GM13976 (cell line): Measurements from ENCODE around the gene NRG3.

Source experiments
- DNase-seq: peaks from one replicate; pipeline ENCODE4 v3.0.0; 2012; ENCODE audit warnings: low spot score
- in situ Hi-C: fragments of 300-500 bp; cut with MboI; formaldehyde crosslinking; loops from one replicate; pipeline ENCODE4 v1.12.0; 2022; ENCODE audit warnings: low sequenced_read_pairs, mixed read lengths, inconsistent platforms; ENCODE audit not compliant: unreplicated experiment
- TF ChIP-seq, protein P1 (sequence below): IDR thresholded peaks from 2 replicates; pipeline ENCODE4 v1.5.1; 2012; ENCODE audit warnings: borderline replicate concordance, mild to moderate bottlenecking; ENCODE audit not compliant: insufficient read depth; ENCODE audit errors: extremely low read depth, missing control alignments, control extremely low read depth

The NRG3 gene

DNA sequence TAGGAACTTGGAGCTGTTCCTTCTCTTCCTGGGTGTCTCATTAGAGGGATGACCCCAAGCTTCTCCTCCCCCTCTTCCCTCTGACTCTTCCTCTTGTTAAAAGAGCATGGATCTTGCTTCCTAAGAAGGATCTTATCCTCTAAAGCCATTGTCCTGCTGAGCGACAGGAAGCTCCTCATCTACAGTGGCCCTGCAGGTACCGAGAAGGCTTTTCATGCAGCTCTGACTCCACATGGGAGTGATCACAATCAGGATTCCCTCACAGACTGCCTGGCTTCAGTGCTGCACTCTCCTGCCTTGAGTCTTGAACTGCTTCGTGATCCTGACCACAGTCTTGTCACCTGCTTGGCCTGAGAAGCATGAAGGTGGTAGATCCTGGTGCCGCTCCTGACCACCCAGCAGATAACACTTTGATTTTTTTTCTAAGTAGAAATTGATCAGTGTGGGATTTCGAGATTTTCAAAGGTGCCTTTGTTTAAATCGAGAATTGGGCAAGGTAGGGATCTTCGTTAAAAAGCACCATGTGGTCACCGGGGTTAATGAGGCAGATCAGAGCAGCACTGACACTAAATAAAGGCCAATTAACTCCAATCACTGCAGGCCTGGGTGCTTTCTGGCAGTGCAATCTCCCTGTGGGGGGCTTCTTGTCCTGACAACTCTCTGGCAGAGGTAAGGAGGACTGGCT lies 376.4 kb downstream of the NRG3 start:
- DNase-seq, result no peak
- in situ Hi-C loops, result no loop called here
- TF ChIP-seq, protein P1, sequence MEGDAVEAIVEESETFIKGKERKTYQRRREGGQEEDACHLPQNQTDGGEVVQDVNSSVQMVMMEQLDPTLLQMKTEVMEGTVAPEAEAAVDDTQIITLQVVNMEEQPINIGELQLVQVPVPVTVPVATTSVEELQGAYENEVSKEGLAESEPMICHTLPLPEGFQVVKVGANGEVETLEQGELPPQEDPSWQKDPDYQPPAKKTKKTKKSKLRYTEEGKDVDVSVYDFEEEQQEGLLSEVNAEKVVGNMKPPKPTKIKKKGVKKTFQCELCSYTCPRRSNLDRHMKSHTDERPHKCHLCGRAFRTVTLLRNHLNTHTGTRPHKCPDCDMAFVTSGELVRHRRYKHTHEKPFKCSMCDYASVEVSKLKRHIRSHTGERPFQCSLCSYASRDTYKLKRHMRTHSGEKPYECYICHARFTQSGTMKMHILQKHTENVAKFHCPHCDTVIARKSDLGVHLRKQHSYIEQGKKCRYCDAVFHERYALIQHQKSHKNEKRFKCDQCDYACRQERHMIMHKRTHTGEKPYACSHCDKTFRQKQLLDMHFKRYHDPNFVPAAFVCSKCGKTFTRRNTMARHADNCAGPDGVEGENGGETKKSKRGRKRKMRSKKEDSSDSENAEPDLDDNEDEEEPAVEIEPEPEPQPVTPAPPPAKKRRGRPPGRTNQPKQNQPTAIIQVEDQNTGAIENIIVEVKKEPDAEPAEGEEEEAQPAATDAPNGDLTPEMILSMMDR, result no peak

DNA sequence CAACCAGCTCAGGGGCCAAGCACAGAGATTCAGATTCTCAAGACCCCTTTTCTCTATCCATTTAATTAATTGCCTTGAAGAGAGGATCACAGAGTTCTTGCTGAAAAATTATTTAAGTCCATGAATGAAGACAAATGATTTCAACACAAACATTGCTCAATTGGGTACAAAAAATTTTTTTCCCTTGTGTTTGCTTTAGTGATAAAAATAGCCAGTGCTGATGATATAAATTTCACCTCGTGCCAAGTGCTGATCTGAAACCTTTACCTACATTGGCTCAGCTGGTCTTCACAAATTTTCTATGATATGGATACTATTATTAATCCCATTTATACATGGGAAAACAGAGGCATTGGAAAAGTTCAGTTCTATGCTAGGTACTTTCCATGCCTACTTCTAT lies 377.1 kb downstream of the NRG3 start:
- DNase-seq, result no peak
- TF ChIP-seq, protein P1, result no peak
- in situ Hi-C loops, result no loop called here

GRCh38 chr10:82254237-82254636 lies 379.2 kb downstream of the NRG3 start:
- DNase-seq, result no peak
- in situ Hi-C loops, result no loop called here

GRCh38 chr10:82256275-82256674 lies 381.3 kb downstream of the NRG3 start:
- DNase-seq, result no peak
- in situ Hi-C loops, result no loop called here
- TF ChIP-seq, protein P1, result no peak

More at GRCh38 chr10:82254237-82254636, 379.2 kb downstream of the NRG3 start:
- TF ChIP-seq, protein P1, result no peak

DNA sequence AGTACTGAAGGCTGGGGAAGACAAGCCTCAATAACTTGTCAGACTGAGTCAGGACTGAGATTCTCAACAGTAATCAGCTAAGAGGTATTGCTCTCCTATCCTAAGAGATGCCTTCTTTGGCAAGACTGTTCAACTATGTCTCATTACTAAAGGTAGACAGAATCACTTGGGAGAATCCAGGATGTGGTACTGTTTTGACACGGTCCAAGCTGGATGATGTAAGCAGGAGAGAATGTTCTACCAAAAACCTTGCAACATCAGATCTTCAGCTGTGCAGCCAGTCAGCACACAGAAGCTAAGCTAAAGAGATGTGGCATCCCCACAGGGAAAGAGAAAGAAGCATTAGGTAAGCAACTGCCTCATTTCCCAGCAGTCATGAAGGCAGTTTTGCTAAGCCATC lies 391.4 kb downstream of the NRG3 start:
- no peak for DNase-seq
- TF ChIP-seq, protein P1, result no peak
- in situ Hi-C loops, result no loop called here

- DNase-seq, result no peak
- TF ChIP-seq, protein P1, result no peak
- in situ Hi-C loops, result no loop called here
These were observed 392.0 kb downstream of the NRG3 start for GRCh38 chr10:82267014-82267413.
